ENCODE measurements around the gene UBQLNL. TPM values are rescaled to one million over a fixed set of nuclear protein-coding genes. Genes with fewer than 3 reads are reported as not detected.

UBQLNL gene, protein sequence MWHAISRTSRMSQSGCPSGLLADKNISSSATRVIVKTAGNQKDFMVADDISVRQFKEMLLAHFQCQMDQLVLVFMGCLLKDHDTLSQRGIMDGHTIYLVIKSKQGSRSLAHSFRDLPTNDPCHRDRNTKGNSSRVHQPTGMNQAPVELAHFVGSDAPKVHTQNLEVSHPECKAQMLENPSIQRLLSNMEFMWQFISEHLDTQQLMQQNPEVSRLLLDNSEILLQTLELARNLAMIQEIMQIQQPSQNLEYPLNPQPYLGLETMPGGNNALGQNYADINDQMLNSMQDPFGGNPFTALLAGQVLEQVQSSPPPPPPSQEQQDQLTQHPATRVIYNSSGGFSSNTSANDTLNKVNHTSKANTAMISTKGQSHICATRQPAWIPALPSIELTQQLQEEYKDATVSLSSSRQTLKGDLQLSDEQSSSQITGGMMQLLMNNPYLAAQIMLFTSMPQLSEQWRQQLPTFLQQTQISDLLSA
- total RNA-seq = under 1 TPM in 1 of 5 donors, not detected in 4; 0.92 TPM
- under 1 TPM; 0.12 to 0.80 (median 0.31) TPM for polyA plus RNA-seq
- long read RNA-seq, donor 1 = 0 reads
- long read RNA-seq, donor 2 = 0 reads
- long read RNA-seq, donor 3 = 0 reads
- long read RNA-seq, donor 4 = 0 reads
- long read RNA-seq, donor 5 = 0 reads
- long read RNA-seq, donor 6, partial matches to known transcripts = 0 of 1 reads
- long read RNA-seq, donor 6, other reads (novel, unspliced or antisense) = 0 of 1 reads
- long read RNA-seq, donor 7, partial matches to known transcripts = 0 of 3 reads
- long read RNA-seq, donor 7, other reads (novel, unspliced or antisense) = 0 of 3 reads
- long read RNA-seq, donor 8 = 0 reads
- long read RNA-seq, donor 9, partial matches to known transcripts = 0 of 1 reads
- long read RNA-seq, donor 9, other reads (novel, unspliced or antisense) = 0 of 1 reads
- long read RNA-seq, donor 10 = 0 reads

DNA sequence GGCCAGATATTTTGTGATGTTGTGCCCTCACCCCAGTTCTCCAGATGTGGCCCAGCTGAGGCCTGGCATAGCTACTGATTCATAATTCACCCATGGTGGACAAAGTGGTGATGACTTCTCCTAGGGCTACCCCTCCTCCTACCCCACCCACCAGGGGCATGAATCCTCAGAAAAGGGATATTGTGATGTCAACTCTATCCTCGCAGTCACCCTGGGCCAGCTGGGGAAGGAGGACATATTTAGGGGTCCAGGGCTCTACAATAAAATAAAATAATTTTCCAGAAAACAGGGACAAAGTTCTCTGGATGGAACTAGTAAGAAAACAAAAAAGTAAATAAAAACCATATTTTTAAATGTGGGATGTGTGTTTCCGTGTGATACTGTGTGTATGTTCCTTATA, at the start of gene UBQLNL:
Gene UBQLNL, minus strand, starts transcription at position 101 of the 400 bp plus-strand sequence. CDS start 258 bp downstream, outside the sequence.
- DNase-seq = no peak

DNA sequence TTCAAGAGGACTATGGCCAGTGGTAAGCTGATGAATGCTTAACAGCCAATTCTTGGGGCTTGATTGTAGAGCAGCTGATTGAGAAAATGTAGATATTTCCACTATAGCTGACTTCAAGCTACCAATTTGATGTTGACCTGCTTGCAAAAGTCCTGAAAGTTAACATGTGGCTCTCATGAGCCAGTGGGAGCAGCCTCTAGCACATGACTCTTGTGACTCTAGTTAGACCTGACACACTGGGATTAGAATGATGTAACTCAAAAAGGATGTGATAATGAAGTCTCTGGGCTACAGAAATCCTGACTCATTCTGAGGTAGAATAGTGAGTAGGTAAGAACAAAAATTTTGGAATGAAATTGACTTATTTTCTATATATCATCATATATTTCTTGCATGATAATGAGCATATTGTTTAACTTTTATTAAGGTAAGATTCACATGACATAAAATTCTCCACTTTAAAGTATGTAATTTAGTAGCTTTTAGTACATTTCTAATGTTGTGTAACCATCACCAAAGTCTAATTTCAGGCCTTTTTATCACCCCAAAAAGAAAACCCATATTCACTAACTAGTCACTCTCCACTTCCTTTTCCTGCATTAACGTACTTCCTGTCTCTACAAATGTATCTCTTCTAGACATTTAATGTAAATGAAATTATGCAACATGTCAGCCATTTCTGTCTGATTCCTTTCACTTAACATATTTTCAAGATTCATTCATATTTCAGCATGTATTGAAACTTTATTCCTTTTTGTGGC, 47.9 kb upstream of the UBQLNL start:
- intact Hi-C loops (cut with DNase I; ENCODE audit: low total_unique reads) = no loop called here
- H3K9me3 ChIP-seq = no peaks in the 10 kb centered on the region
- no peak for DNase-seq
- H3K4me1 ChIP-seq = no peaks in the 10 kb centered on the region
- H3K27me3 ChIP-seq = no peaks in the 10 kb centered on the region
- no peak overlapping the region for H3K4me3 ChIP-seq
- no peak for TF ChIP-seq EP300 (IDR thresholded peaks at IDR 0.05)
- no peak for TF ChIP-seq POLR2A (IDR thresholded peaks at IDR 0.05)
- TF ChIP-seq POLR2AphosphoS5 (IDR thresholded peaks at IDR 0.05) = no peak
- TF ChIP-seq, protein P1, sequence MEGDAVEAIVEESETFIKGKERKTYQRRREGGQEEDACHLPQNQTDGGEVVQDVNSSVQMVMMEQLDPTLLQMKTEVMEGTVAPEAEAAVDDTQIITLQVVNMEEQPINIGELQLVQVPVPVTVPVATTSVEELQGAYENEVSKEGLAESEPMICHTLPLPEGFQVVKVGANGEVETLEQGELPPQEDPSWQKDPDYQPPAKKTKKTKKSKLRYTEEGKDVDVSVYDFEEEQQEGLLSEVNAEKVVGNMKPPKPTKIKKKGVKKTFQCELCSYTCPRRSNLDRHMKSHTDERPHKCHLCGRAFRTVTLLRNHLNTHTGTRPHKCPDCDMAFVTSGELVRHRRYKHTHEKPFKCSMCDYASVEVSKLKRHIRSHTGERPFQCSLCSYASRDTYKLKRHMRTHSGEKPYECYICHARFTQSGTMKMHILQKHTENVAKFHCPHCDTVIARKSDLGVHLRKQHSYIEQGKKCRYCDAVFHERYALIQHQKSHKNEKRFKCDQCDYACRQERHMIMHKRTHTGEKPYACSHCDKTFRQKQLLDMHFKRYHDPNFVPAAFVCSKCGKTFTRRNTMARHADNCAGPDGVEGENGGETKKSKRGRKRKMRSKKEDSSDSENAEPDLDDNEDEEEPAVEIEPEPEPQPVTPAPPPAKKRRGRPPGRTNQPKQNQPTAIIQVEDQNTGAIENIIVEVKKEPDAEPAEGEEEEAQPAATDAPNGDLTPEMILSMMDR (IDR thresholded peaks at IDR 0.05) = no peak
- H3K36me3 ChIP-seq = no peaks in the 10 kb centered on the region
- no peak overlapping the region for H3K27ac ChIP-seq
- 71 to 84% (median 76%) methylated on average over 1 of the region's 1 CpG for WGBS, 5 donors

More for the DNA sequence above, at the start of gene UBQLNL:
- 79 to 92% (median 88%) methylated on average over 2 of the region's 2 CpGs for WGBS, 5 donors
- Histone ChIP-seq H3K4me3 (no peak within 1 kb of the TSS), H3K27me3 (no peaks in the 10 kb centered on the region), H3K9me3 (no peaks in the 10 kb centered on the region), H3K4me1 (no peaks in the 10 kb centered on the region), H3K27ac (no peak within 1 kb of the TSS), H3K36me3 (no peaks in the 10 kb centered on the region)
- TF ChIP-seq EP300 (IDR thresholded peaks at IDR 0.05) (no peak), POLR2A (IDR thresholded peaks at IDR 0.05) (no peak), POLR2AphosphoS5 (IDR thresholded peaks at IDR 0.05) (no peak)
- TF ChIP-seq, protein P1 (IDR thresholded peaks at IDR 0.05) = no peak
- intact Hi-C loops (cut with DNase I; ENCODE audit: low total_unique reads) = no loop called here

DNA sequence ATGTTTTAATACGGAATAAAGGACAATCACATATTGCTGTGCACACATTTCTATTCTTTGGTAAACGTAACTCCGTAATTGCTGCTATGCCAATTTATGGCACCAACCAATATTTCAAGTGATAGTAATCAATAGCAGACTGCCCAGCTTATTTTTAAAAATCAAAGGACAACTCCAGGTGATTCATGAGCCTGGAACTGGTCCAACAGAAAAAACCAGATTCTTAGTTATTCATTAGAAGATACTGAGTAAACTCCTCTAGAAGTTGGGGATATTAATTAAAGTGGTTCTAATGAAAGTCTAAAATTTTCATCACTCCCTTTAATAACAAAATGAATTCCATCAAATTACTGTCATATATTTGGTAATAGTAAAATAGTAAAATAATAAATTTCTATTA, 41.3 kb upstream of the UBQLNL start:
- TF ChIP-seq POLR2AphosphoS5 (IDR thresholded peaks at IDR 0.05) = no peak
- TF ChIP-seq EP300 (IDR thresholded peaks at IDR 0.05) = no peak
- no peak for TF ChIP-seq POLR2A (IDR thresholded peaks at IDR 0.05)
- TF ChIP-seq, protein P1 (IDR thresholded peaks at IDR 0.05) = no peak
- Histone ChIP-seq H3K36me3 (no peaks in the 10 kb centered on the region), H3K4me1 (no peaks in the 10 kb centered on the region), H3K4me3 (no peak overlapping the region), H3K9me3 (no peaks in the 10 kb centered on the region), H3K27me3 (no peaks in the 10 kb centered on the region), H3K27ac (no peak overlapping the region)
- WGBS, 5 donors = 30 to 78% (median 53%) methylated on average over 3 of the region's 3 CpGs
- intact Hi-C loops (cut with DNase I; ENCODE audit: low total_unique reads) = no loop called here
- no peak for DNase-seq
